Glutamatergic neuron (in vitro differentiated cells): ENCODE data around the gene RNU7-1. TPM values are rescaled to one million over a fixed set of nuclear protein-coding genes. Genes with fewer than 3 reads are reported as not detected.

Experiments used
- DNase-seq: peaks from one replicate; pipeline ENCODE4 v3.0.0; 2022
- H3K27ac Mint-ChIP-seq: one replicate; pipeline ENCODE4 v1.8.0; 2020; ENCODE audit warnings: mild to moderate bottlenecking, mixed read lengths, inconsistent platforms; ENCODE audit not compliant: unreplicated experiment
- H3K27me3 Mint-ChIP-seq: one replicate; pipeline ENCODE4 v1.8.0; 2020; ENCODE audit warnings: mild to moderate bottlenecking, moderate library complexity, mixed read lengths, inconsistent platforms; ENCODE audit not compliant: unreplicated experiment
- H3K36me3 Mint-ChIP-seq: one replicate; pipeline ENCODE4 v1.8.0; 2020; ENCODE audit warnings: mild to moderate bottlenecking, mixed read lengths, inconsistent platforms; ENCODE audit not compliant: unreplicated experiment
- H3K4me1 Mint-ChIP-seq: one replicate; pipeline ENCODE4 v1.8.0; 2020; ENCODE audit warnings: mild to moderate bottlenecking, low read depth, mixed read lengths, inconsistent platforms; ENCODE audit not compliant: unreplicated experiment
- H3K4me3 Mint-ChIP-seq: one replicate; pipeline ENCODE4 v1.8.0; 2020; ENCODE audit warnings: mild to moderate bottlenecking, mixed read lengths, inconsistent platforms; ENCODE audit not compliant: unreplicated experiment
- H3K9me3 Mint-ChIP-seq: one replicate; pipeline ENCODE4 v1.8.0; 2020; ENCODE audit warnings: mild to moderate bottlenecking, moderate library complexity, mixed read lengths, inconsistent platforms; ENCODE audit not compliant: unreplicated experiment
- CTCF ChIP-seq: fragments of 200-600 bp; sonication (generic); IDR thresholded peaks from one replicate; pipeline ENCODE4 v1.5.0; 2021; ENCODE audit not compliant: partially characterized antibody, unreplicated experiment
- microRNA-seq: library from miRNA; unstranded; fragments of <30 nt; microRNA quantifications from one replicate; pipeline ENCODE4, GENCODE V29; 2020; ENCODE audit not compliant: unreplicated experiment
- total RNA-seq: library from RNA; stranded (reverse); fragmentation: NEBNext Ultra II Directional; extraction: Animal tissue kit (Norgen Biotek cat#: 25700); gene quantifications from one replicate; pipeline ENCODE4 v1.2.1, GENCODE V29; 2021; ENCODE audit not compliant: unreplicated experiment

The RNU7-1 gene
- total RNA-seq, 1 donor from 2014 or later: not detected

- Mint-ChIP-seq H3K9me3 (no peaks in the 10 kb centered on the region), H3K27ac (no peak overlapping the region), H3K4me3 (no peak overlapping the region), H3K4me1 (no peaks in the 10 kb centered on the region), H3K27me3 (no peaks in the 10 kb centered on the region), H3K36me3 (no peaks in the 10 kb centered on the region)
- no peak for DNase-seq
- TF ChIP-seq CTCF: no peak
Measured at GRCh38 chr12:6987956-6988553, 44.4 kb downstream of the RNU7-1 start.

Small RNA genes within 50 kb of the gene (microRNA-seq; reads per million reads assigned to microRNA genes)
- gene MIR141 (60.6 reads per million, percentile 70 among the genes with 10 or more reads in this experiment), gene MIR200C (3,972 reads per million, percentile 96 among the genes with 10 or more reads in this experiment)

Other genes with a start within 250 kb of the RNU7-1 start
- 48.8 TPM for gene PIANP, start 243.0 kb upstream of the RNU7-1 start, total RNA-seq
- gene COPS7A, start 219.8 kb upstream of the RNU7-1 start, total RNA-seq: 25.9 TPM
- gene MLF2, start 190.7 kb upstream of the RNU7-1 start, total RNA-seq: 228 TPM
- 966 TPM for gene PTMS, start 177.5 kb upstream of the RNU7-1 start, total RNA-seq
- 7.3 TPM for gene LAG3, start 171.3 kb upstream of the RNU7-1 start, total RNA-seq
- gene CD4, start 154.3 kb upstream of the RNU7-1 start, total RNA-seq: 0.17 TPM
- 145 TPM for gene GPR162, start 122.0 kb upstream of the RNU7-1 start, total RNA-seq
- 58.4 TPM for gene P3H3, start 115.4 kb upstream of the RNU7-1 start, total RNA-seq
- gene GNB3, start 102.9 kb upstream of the RNU7-1 start, total RNA-seq: 45.7 TPM
- 5.2 TPM for gene CDCA3, start 92.5 kb upstream of the RNU7-1 start, total RNA-seq
- gene USP5, start 91.7 kb upstream of the RNU7-1 start, total RNA-seq: 141 TPM
- gene TPI1, start 76.3 kb upstream of the RNU7-1 start, total RNA-seq: 663 TPM
- gene SPSB2, start 70.5 kb upstream of the RNU7-1 start, total RNA-seq: 4.3 TPM
- 2.6 TPM for gene LRRC23, start 39.0 kb upstream of the RNU7-1 start, total RNA-seq
- gene ENO2, start 29.2 kb upstream of the RNU7-1 start, total RNA-seq: 182 TPM
- 94.6 TPM for gene ATN1, start 15.9 kb upstream of the RNU7-1 start, total RNA-seq
- 184 TPM for gene C12orf57, start 206 bp downstream of the RNU7-1 start, total RNA-seq
- gene PTPN6, start 7.5 kb downstream of the RNU7-1 start, total RNA-seq: 3.8 TPM
- gene PHB2, start 26.8 kb downstream of the RNU7-1 start, total RNA-seq: 200 TPM
- gene EMG1, start 27.1 kb downstream of the RNU7-1 start, total RNA-seq: 24.2 TPM
- 53.3 TPM for gene LPCAT3, start 74.7 kb downstream of the RNU7-1 start, total RNA-seq
- 3.5 TPM for gene C1S, start 116.9 kb downstream of the RNU7-1 start, total RNA-seq
- 1.0 TPM for gene C1R, start 148.6 kb downstream of the RNU7-1 start, total RNA-seq
- gene C1RL, start 165.4 kb downstream of the RNU7-1 start, total RNA-seq: 12.8 TPM
- gene RBP5, start 185.1 kb downstream of the RNU7-1 start, total RNA-seq: 1.2 TPM
- gene CLSTN3, start 186.6 kb downstream of the RNU7-1 start, total RNA-seq: 113 TPM
- gene PEX5, start 245.9 kb downstream of the RNU7-1 start, total RNA-seq: 71.0 TPM